ENCODE measurements around the gene C1orf87.

The C1orf87 gene, protein sequence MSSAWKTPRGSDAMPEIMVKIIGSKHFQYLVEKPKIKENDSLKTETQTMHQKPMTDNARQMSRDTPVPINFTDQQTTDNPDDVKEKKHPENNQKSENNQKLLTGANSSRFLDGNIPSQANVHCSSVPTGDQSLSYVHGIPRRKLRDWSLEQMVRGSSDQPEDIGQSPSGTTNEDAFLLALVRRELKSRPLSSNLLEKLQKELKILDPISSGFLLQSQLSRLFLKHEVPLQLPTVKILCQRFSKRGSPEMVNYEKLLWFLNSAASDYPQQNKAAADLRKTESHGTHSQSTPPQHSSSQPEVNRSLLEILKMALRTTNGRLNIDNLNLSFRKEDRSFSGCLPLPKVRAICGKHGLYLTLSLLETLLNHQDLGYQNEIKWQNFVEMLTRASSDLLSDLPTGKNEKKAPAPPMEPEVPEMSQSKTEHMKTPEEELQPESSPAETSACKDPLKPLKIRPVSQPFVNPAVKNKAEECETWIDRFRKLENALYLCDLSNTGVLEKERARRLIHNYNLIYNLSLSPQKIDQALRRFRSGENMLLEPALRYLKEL

GRCh38 chr1:60073605-60074278, at the start of gene C1orf87:
Gene C1orf87 (minus strand): TSS chr1:60073770. CDS start chr1:60072643, 1,127 bp downstream.
- no peak within 1 kb of the TSS for H3K4me3 ChIP-seq (ENCODE audit: control insufficient read depth, low read depth, low read length)
- DNase-seq (ENCODE audit: low read depth): no peak
- TF ChIP-seq, protein P1, sequence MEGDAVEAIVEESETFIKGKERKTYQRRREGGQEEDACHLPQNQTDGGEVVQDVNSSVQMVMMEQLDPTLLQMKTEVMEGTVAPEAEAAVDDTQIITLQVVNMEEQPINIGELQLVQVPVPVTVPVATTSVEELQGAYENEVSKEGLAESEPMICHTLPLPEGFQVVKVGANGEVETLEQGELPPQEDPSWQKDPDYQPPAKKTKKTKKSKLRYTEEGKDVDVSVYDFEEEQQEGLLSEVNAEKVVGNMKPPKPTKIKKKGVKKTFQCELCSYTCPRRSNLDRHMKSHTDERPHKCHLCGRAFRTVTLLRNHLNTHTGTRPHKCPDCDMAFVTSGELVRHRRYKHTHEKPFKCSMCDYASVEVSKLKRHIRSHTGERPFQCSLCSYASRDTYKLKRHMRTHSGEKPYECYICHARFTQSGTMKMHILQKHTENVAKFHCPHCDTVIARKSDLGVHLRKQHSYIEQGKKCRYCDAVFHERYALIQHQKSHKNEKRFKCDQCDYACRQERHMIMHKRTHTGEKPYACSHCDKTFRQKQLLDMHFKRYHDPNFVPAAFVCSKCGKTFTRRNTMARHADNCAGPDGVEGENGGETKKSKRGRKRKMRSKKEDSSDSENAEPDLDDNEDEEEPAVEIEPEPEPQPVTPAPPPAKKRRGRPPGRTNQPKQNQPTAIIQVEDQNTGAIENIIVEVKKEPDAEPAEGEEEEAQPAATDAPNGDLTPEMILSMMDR (conservative IDR thresholded peaks at IDR 0.05; ENCODE audit: control insufficient read depth, insufficient read depth, low read depth, low read length): no peak

- H3K4me3 ChIP-seq (ENCODE audit: control insufficient read depth, low read depth, low read length): no peak overlapping the region
- TF ChIP-seq, protein P1 (conservative IDR thresholded peaks at IDR 0.05; ENCODE audit: control insufficient read depth, insufficient read depth, low read depth, low read length): no peak
- DNase-seq (ENCODE audit: low read depth): peak; percentile 9
These were observed 44.5 kb upstream of the C1orf87 start for GRCh38 chr1:60118085-60118484.

DNA sequence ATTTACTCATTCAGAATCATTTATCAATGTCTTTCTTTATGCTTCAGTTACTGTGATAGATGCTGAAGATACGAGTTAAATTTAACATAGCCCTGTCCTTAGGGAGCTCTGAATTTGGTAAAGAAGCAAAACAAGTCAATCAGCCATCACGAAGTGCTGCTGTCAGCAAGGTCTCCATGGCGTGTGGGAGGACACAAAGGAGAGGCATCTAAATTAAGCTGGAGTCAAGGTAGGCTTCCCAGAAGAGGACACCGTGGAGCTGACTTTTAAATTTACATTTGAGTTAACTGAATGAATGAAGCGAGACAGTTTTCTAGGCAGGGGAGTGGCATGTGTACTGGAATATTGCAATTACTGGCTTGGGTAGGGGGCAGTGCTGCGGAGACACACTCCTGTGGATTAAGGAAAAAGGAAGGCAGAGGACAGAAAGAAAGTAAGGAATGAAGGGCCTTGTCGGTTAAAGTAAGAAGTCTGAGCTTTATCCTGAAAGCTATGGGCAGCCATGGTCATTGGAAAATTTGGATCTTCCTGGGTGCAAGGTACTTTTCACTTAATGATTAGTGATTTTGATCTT, 41.3 kb upstream of the C1orf87 start:
- TF ChIP-seq, protein P1 (conservative IDR thresholded peaks at IDR 0.05; ENCODE audit: control insufficient read depth, insufficient read depth, low read depth, low read length): no peak
- H3K4me3 ChIP-seq (ENCODE audit: control insufficient read depth, low read depth, low read length): no peak overlapping the region
- DNase-seq (ENCODE audit: low read depth): no peak

- TF ChIP-seq, protein P1 (conservative IDR thresholded peaks at IDR 0.05; ENCODE audit: control insufficient read depth, insufficient read depth, low read depth, low read length): no peak
- no peak for DNase-seq (ENCODE audit: low read depth)
- no peak overlapping the region for H3K4me3 ChIP-seq (ENCODE audit: control insufficient read depth, low read depth, low read length)
These were observed 40.0 kb upstream of the C1orf87 start for GRCh38 chr1:60113596-60113995.

- TF ChIP-seq, protein P1 (conservative IDR thresholded peaks at IDR 0.05; ENCODE audit: control insufficient read depth, insufficient read depth, low read depth, low read length): peak; percentile 7
- no peak for DNase-seq (ENCODE audit: low read depth)
- no peak overlapping the region for H3K4me3 ChIP-seq (ENCODE audit: control insufficient read depth, low read depth, low read length)
These were observed 39.5 kb upstream of the C1orf87 start for GRCh38 chr1:60113028-60113427.

DNA sequence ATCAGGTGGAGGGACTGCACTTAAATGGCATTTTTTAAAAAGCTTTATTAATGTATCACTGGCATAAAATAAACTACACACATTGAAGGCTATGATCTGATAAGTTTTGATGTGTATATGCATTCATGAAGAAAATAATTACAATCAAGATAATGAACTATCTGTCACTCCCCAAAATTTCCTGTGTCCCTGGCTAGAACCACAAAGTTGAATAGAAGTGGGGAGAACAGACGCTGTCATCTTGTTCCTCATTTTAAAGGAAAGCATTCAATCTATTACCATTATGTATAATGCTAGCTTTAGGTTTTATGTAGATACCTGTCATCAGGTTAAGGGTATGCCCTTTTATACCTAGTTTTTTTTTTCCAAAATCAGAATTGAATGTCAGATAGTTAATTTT, 38.1 kb upstream of the C1orf87 start:
- no peak for DNase-seq (ENCODE audit: low read depth)
- no peak overlapping the region for H3K4me3 ChIP-seq (ENCODE audit: control insufficient read depth, low read depth, low read length)
- TF ChIP-seq, protein P1 (conservative IDR thresholded peaks at IDR 0.05; ENCODE audit: control insufficient read depth, insufficient read depth, low read depth, low read length): no peak

Measured in fibroblast of mammary gland (primary cell).